B cell (primary cell): ENCODE results near the gene DHX15.

ENCODE experiments used
- EZH2 ChIP-seq: IDR thresholded peaks from 2 replicates; pipeline ENCODE4 v1.6.1; 2012; ENCODE audit warnings: borderline replicate concordance, low read depth, mild to moderate bottlenecking, moderate library complexity, low read length; ENCODE audit not compliant: insufficient read depth, poor library complexity, severe bottlenecking
- TF ChIP-seq, protein P1 (sequence below): fragments of 200-600 bp; IDR thresholded peaks from one replicate; pipeline ENCODE4 v1.8.0; 2022; ENCODE audit warnings: antibody characterized with exemption, mild to moderate bottlenecking

DNA sequence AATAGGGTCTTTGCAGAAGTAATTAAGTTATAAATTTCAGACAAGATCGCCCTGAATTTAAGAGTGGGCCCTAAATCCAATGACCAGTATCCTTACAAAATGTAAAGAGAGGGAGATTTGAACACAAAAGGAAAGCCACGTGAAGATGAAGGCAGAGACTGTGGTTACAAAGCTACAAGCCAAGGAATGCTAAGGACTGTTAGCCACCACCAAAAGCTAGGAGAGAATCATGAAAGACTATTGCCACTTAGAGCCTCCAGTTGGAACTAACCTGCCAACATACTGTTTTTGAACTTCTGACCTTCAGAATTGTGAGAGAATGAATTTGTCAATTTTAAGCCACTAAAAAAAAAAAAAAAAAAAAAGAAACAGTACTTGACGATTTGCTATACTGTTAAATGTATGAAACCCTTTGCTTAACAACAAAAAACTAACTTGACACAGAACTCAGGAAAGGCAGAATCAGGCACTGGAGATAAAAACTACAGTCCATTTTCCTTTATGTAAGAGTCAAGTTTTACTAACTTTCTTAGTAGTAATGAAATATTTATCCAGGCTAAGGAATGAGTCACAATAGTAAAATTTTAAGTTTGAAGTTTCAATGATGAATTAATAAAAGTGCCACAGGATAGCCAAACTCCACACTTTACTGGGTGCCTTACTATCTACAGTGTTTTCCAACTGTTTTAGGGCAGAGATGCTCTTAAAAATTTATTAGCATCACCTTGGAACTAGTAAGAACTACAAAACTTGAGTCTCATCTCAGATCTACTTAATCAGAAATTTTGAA lies 25.1 kb downstream of the DHX15 start:
- TF ChIP-seq, protein P1, sequence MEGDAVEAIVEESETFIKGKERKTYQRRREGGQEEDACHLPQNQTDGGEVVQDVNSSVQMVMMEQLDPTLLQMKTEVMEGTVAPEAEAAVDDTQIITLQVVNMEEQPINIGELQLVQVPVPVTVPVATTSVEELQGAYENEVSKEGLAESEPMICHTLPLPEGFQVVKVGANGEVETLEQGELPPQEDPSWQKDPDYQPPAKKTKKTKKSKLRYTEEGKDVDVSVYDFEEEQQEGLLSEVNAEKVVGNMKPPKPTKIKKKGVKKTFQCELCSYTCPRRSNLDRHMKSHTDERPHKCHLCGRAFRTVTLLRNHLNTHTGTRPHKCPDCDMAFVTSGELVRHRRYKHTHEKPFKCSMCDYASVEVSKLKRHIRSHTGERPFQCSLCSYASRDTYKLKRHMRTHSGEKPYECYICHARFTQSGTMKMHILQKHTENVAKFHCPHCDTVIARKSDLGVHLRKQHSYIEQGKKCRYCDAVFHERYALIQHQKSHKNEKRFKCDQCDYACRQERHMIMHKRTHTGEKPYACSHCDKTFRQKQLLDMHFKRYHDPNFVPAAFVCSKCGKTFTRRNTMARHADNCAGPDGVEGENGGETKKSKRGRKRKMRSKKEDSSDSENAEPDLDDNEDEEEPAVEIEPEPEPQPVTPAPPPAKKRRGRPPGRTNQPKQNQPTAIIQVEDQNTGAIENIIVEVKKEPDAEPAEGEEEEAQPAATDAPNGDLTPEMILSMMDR, result no peak
- no peak for TF ChIP-seq EZH2
